GM12801 (cell line): ENCODE results near the gene LCN12.

ENCODE experiments used
- CTCF ChIP-seq: IDR thresholded peaks from one replicate; pipeline ENCODE4 v1.5.1; 2011; ENCODE audit warnings: control low read depth; ENCODE audit not compliant: insufficient read length; ENCODE audit errors: extremely low read depth

Gene LCN12

GRCh38 chr9:136969774-136970173 lies 17.7 kb downstream of the LCN12 start:
- TF ChIP-seq CTCF, result no peak

GRCh38 chr9:136970361-136970760 lies 18.3 kb downstream of the LCN12 start:
- TF ChIP-seq CTCF, result no peak

GRCh38 chr9:136971746-136972145 lies 19.7 kb downstream of the LCN12 start:
- no peak for TF ChIP-seq CTCF

- no peak for TF ChIP-seq CTCF
Observed at GRCh38 chr9:136972335-136972734, 20.3 kb downstream of the LCN12 start.

- no peak for TF ChIP-seq CTCF
Observed at GRCh38 chr9:136972743-136973142, 20.7 kb downstream of the LCN12 start.

- TF ChIP-seq CTCF, result no peak
Observed at GRCh38 chr9:136973618-136974617, 21.8 kb downstream of the LCN12 start.

- no peak for TF ChIP-seq CTCF
Observed at GRCh38 chr9:136974817-136975535, 22.9 kb downstream of the LCN12 start.
